Pons (tissue), 1 donor: ENCODE data around the gene TBXAS1.

Experiments used
- DNase-seq: peaks from one replicate; pipeline ENCODE4 v3.0.0-alpha.2; 2016; ENCODE audit warnings: low spot score

TBXAS1 gene

DNA sequence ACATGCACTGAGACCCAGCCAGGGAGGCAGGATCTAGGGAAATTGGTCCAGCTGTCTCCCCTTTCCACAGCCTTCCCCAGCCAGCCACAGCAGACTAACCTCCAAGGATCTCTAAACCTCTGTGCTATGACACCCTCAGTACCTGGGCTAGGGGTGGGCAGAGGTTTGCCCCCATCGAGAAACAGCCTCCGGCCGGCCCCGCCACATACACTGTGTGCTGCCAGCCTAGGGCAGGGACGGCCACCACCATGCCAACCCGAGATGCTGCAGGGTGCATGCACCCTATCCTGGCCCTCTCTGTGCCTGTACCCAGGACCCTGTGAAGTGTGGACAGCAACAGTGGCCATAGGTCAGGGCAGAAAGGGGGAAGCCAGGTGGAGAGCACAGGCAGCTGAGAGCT is 175.6 kb downstream of the TBXAS1 start:
- no peak for DNase-seq

DNA sequence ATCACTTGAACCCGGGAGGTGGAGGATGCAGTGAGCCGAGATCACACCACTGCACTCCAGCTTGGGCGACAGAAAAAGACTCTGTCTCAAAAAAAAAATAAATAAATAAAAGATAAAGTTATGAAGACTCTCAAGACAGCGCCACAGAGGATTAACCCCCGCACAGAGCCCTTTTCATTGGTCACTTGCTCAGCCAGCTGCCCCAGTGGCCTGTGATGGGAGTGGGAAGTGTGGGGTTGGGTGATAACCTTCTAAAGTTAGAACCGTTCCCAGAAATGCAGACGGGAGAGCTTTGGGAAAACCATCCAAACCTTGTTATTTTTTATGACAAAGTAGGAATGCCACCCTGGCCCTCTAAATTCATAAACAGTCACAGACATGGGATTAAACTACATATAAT is 176.3 kb downstream of the TBXAS1 start:
- no peak for DNase-seq

DNA sequence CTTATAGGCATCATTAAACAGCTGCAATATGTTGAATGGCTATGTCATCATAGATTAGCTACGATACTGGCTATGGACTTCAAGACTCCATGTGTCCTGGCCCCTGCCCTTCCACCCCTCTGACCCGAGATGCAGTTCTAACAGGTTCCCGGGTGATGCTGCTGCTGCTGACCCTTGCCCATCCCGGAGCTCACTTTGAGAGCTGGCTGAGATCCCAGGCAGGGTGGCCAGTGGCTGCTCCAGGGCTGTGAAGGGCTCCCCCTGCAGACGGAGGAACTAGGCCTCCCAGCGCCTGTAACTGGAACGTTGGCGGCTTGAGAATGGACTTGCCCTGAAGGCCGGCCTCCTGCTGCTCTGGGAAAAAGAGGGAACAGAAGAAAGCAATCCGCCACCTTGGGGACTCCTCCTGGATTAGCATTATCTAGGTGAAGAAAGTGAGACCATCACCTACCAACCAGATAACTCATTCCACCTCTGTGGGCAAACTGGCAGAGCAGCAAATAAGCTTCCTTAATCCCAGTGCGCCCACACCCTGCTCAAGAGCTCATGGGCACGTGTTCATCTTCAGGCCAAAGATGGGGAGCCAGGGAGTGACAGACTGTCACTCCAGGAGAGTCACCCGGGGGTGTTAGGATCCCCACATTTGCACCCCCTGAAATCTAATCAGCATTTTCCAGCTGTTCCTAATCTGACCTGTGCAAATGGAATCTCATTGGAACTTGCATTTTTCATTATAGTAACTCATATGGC is 176.9 kb downstream of the TBXAS1 start:
- no peak for DNase-seq

DNA sequence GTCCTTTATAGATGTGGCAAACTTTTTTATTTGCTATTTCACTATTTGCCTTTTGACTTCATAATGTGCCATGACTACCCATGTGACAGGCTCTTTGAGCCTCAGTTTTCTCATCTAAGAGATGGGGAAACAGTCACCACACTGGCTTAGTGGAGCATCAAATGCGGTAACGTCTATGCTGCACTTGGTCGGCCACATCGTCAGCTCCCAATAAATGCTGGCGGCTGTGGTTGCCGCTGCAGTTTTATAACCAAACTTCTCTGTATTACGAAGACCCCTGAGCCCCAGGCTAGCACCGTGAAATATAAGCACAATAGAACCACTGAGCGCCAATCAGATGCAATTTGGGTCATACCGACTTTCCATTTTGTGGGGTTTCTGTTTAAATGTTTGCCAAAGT is 177.5 kb downstream of the TBXAS1 start:
- no peak for DNase-seq

DNA sequence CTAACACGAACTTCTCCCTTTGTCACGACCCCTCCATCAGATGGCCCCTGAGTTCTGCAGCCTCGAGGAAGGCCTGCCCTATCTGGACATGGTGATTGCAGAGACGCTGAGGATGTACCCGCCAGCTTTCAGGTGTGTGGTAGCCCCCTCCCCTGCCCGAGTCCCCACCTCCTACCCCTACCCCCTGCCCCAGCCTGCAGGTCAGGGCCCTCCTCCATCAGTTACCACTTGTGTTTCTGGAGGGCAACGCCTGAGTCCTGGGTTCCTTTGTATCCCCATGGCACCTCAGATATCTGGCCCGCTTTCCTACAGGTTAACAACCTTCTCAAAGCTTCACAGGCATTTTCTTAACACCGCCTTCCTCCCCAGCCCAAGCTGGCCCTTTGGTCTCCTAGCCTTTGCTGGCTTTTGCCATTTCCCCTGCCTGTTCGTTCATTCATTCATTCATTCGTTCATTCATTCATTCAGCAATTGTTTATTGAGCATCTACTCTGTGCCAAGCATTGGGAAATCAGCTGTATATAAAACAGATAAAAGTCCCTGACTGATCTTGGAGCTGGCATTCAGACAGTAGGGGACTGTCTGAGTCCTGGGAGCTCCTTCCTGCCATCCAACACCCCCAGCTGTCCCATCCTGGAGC is 178.1 kb downstream of the TBXAS1 start:
- no peak for DNase-seq

DNA sequence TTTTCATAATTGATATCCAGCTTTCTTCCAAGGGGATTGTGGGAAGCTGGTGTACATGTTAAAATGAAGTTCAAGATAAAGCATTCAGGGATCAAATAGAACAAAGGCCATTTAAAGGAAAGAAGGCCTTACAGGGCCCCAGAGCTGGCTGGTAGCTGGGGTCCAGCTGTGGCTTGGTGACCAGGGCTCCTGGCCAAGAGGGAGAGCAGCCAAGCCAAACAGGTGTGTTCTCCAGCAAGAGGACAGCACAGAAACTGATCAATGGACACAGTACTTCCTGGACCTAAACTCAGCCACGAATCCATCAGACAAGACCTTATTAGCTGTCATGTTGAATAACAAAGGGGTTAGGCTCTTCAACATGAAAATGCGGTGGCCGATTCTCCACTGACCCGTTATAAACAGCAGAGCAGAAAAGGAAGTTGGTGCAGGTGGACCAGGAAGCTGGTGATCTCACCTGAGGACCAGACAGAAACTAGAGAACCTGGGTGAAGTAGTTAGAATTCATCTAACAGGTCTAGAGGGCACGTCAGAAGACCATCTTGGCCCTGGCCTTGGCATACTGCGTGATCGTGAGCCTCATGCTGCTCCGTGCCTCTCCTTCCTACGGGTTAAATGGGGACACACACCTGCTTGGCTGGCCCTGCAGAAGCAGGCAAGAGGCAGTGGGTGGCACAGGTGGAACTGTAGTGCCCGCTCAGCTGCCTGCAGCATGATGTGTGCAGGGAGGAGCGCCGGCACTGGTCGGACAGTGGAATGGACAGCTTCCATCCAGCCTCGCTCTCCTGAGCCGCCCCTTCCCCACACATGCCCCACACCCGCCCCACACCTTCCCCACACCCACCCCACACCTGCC is 179.9 kb downstream of the TBXAS1 start:
- no peak for DNase-seq

DNA sequence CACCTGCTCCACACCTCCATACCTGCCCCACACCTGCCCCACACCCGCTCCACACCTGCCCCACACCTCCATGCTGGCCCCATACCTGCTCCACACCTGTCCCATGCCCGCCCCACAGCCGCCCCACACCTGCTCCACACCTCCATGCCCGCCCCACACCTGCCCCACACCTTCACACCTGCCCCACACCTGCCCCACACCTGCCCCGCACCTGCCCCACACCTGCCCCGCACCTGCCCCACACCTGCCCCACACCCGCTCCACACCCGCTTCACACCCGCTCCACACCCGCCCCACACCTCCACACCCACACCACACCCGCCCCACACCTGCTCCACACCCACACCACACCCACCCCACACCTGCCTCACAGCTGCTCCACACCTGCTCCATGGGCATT is 180.7 kb downstream of the TBXAS1 start:
- no peak for DNase-seq

DNA sequence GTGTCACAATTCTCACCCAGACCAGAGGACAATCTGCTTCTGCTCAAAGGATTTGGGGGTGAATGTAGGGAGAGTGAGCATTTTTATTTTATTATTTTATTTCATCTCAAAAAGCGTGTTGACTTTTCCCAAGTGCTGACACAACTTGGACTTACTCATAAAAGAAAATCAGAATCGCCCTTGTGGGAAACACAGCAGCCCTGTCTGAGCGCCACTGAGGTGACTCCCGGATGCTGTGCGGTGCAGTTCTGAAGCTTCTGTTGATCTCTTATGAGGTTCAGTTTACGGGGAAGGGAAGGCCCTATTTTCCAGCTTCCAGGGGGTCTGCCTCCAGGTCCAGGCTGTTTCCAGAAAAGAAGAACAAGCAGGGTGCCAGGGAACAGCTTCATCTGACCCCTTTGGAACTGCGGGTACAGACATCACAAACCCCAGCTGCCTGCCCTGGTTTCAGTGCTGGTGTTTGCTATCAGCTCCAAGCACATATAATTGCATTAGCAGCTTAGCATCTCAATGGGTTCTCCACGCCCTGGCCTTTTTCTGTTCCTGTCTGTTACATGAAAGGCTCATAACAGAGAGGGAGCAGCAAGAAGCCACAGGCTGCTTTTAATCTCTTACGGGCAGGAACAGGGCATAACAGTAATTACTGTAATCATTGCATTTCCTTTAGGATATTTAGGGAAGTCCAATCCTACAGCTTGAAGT is 181.3 kb downstream of the TBXAS1 start:
- DNase-seq, result no peak

DNA sequence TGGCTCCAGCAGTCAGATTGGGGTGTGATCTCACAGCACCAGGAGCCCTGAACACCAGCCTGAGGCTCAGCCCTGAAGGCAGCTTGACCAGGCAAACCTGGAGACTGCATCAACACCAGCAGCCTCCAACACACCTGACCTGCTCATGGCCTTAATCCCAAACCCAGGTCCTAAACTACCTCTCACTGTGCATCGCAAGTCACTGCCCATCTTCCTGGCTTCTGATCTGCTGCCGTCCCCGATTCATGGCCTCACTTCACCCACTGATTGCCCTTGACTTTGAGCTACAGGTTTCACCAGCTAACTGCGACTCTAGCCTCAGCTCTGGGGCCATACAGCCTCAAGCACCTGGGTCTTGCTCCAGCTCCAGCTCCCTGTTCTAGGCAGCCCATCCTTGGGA is 184.6 kb downstream of the TBXAS1 start:
- DNase-seq, result no peak

DNA sequence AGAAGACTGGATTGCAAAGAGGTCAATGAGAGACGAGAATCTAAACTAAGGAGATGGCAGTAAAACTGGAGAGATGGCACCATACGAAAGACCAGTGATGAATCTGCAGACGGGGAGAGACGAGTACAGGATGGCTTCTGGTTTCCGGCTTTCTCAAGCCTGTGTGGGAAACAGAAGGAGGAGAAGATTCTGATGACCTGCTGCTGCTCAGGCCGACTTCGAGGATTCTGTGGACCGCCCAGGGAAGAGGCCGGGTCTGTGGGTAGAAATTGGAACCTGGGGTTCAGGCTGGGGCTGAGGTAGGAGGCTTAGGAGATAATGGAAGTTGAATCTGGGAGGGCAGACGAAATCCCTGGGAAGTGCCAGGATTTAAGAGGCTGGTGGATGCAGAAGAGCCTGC is 185.1 kb downstream of the TBXAS1 start:
- DNase-seq, result no peak

DNA sequence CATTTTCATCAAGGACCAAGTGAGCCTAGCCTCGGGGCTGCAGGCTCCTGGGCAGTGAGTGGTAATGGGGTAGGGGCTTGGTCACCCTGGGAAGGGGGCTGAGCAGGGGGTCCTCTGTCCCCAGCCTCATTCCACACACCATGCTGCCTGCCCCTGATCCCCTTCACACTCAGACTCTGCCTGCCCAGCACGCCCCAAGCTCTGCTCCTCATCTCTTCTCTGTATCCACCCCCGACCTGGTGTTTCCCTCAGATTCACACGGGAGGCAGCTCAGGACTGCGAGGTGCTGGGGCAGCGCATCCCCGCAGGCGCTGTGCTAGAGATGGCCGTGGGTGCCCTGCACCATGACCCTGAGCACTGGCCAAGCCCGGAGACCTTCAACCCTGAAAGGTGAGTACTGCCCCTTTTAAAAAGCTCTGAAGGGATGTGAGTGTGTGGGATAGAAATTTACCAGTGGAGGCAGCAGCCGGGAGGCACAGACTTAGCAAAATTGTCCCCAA is 186.5 kb downstream of the TBXAS1 start:
- DNase-seq, result no peak

DNA sequence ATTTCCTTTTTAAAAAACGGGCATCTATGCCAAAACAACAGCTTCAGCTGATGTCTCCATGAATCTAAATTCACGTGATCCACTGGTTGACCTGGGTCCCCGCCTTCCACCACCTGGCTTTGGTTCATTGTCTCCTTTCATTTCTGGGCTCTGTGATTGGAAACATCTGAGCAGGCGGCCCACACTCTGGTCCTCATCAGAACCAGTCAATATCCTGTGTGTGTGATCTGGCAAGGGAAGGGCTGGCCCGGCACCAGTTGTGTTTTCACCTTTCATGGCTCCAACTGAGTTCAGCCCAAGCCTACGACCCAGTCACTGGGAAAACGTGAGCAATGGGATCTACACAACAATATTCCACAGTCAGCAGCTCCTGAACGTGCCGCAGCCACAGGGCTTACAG is 187.5 kb downstream of the TBXAS1 start:
- no peak for DNase-seq

DNA sequence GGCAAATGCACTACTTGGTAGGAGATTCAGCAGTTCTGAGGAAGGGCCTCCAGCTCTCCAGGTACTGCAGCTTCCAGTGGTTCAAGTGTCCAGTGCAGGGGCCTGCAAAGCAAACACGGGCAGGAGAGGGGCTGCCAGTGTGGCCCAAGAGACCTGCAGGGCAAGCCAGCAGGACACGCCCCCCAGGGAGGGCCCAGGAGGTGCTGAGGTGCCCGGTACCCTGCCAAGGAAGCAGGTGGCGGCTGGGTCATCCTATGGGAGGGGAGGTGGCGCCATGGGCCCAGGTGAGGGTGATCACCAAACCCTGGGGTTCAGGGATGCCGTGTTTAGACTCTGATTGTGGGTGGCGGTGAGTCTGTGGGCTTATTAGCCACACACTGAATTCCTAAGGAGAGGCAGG is 188.0 kb downstream of the TBXAS1 start:
- no peak for DNase-seq

DNA sequence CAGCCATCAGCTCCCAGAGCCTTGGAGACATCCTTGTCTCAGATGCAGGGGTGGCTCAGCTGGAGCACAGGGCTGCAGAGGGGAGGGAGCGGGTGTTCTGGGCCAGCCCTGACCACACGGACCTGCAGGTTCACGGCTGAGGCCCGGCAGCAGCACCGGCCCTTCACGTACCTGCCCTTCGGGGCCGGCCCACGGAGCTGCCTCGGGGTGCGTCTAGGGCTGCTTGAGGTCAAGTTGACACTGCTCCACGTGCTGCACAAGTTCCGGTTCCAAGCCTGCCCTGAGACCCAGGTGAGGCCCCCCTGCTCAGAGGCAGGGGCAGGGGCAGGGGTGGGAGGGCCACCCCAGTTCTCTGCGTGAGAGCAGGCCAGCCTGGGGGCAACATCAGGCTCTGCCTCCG is 188.5 kb downstream of the TBXAS1 start:
- no peak for DNase-seq

DNA sequence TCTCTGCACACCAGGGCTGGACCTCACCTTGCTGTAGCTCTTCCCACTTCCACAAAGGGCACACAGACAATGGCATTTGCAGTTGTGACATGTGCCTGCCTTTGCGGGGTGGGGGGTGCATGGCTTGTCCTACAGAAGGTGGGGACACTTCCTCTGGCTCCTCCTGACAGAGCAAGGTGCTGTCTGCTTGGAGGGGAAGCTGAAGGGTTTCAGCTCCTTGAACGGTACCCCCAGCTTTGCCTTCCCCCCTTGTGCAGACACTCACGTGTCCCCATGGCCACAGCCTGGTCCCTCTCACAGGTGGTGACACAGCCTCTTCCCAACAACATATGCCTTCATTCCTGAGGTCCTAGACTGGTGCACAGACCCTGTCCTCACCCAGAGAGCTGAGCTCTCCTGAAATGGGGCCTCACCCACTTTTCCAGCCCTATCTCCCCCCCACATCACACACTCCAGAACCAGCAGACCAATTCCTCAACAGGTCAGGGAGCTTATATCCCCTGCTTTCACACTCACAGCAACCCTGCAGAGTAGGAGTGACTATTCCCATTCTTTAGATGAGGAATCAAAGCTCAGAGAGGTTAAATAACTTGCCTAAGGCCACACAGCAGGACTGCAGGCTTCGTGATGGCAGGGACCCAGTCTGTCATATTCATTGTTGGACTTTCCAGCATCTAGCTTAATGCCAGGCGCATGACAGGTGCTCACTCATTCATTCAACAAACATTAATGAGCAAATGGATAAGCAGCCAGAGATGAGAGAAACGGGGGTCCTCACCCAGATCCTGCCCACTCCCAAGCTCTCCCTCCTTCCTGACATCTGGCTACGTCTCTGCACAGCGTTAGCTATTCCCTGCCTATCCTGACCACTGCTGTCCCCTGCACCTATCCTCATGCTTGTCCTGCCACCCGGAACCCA is 189.3 kb downstream of the TBXAS1 start:
- DNase-seq, result no peak

DNA sequence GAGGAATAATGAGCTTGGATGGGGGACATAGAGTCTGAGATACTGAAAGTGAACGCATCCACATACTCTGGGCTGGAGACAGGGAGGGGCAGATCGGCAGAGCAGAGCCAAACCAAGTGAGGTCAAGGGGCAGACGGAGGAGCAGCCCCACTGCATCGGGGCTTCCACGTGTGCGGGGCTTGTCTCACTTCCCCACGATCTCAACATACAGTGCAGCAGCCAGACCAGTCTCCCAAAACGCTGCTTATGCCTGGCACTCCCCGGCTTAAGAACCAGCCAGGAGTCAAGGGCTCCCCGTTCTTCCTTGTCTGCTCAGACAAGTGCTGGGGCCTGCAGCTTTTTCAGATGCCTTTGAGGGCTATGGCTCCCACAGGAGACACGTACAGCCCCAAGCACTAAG is 190.1 kb downstream of the TBXAS1 start:
- DNase-seq, result no peak

DNA sequence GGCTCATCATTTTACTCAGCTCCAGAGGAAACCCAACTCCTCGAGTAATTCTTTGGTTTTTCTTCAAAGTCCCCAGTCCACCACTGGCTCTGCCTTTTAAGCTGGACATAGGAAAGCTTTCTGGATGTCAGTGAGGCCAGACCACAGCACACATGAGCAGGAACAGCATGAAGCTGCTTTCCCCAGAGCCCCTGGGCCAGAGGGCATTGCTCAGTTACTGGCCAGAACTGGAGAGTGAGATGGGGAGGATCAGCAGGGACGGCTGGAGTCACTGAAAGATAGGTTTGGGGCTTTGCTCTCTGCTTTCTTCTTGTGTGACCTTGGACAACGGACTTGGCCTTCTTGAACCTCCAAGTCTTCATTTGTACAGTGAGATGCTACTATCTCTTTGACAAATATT is 190.5 kb downstream of the TBXAS1 start:
- no peak for DNase-seq

DNA sequence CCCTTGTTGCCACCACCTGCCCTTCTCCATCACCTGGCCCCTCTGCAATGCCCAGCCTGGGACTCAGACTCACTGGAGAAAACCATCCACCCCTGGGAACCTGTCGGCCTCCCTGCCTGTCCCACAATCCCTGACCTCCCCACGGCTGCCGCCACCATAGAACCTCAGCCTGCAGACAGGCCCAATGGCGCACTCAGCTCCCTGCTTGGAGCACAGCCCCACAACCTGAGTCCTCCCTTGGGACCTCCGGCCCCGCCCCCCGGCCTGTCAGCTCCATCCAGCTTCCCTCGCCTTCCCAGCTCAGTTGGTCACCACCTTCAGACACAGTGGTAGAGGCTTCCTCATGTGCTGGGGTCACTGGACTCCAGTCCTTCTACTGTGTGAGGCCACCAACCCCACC is 192.5 kb downstream of the TBXAS1 start:
- DNase-seq, result no peak

DNA sequence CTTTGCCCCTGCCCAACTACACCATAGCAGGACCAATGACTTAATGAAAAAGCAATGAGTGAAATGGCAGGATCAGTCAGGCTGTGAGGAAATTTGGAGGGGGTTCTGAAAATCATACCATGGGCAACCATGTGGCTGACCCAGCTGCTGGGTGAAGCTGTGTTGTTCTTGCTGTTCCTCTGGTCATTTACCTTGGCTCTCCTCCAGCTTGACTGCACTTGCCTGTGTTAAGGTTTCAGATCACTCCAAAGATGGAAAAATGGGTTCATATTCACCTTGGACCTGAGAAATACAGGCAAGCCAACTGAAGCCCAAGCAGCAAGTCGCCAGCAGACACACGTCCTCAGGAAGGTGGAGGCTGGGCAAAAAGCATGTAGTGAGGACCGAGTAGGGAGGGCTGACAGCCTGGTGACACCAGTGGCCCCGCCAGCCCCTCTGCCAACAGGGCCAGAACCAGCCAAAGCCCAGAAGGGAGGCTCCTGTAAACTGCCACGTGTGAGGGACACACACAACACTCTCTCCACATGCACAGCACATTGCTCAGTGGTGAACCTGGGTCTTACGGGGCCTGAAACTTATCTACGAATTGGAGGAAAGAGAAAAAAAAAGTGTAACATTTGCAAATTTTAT is 193.6 kb downstream of the TBXAS1 start:
- no peak for DNase-seq

DNA sequence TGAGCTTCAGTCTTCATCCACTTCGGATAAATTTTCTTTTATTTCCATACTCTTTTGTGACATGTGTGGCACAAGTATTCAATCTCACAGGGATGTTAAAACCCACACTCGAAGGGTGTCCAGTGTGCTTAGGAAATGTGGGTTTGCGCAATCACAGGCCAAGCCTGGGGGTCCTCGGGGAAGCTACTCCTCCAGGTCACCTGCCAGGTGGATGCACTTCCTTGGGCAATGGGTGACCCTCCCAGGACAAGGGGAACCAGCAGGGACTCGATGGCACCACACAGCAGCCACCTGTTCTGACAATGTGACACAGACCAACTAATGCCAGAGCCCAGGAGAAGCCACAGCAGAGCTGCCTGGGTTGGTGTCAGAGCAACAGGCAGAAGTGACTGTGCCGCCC is 194.7 kb downstream of the TBXAS1 start:
- DNase-seq, result no peak

DNA sequence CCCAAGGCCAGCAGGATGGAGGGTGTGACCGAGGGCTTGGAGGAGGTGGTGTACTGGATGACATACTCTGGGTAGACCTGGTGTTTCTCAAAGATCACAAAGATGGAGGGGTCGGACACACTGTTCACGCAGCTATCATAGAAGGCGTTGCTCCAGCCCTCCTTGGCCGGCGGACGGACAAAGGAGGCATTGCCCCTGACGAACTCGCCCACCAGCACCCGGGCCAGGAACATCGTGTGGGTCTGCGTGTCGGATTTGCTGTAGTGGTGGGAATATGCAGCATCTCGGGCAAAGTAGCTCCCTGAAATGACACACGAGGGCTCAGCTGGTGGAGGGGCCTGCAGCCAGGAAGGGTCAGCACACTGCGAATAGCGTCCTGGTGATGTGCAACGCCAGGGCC is 195.5 kb downstream of the TBXAS1 start:
- DNase-seq, result no peak
